Urothelium cell line (cell line): ENCODE results near the gene TTC16.
A peak's percentile ranks its signal among the peaks of the same experiment; 100 is the strongest.

ENCODE experiments used
- DNase-seq: peaks from one replicate; pipeline ENCODE4 v3.0.0; 2011; ENCODE audit warnings: low spot score, mixed read lengths
- FAIRE-seq: peaks from 2 replicates; lab custom pipeline; 2011; peaks lifted over from hg19 to GRCh38; lab: Jason Lieb, UNC

Gene TTC16

GRCh38 chr9:127763918-127764384 is 48.1 kb downstream of the TTC16 start:
- FAIRE-seq (no peak), DNase-seq (no peak)

GRCh38 chr9:127765418-127765817 is 49.5 kb downstream of the TTC16 start:
- FAIRE-seq = no peak
- DNase-seq = no peak

- FAIRE-seq (no peak), DNase-seq (no peak)
These were observed 51.5 kb downstream of the TTC16 start for GRCh38 chr9:127767410-127767809.

GRCh38 chr9:127767909-127768331 is 52.0 kb downstream of the TTC16 start:
- no peak for FAIRE-seq

GRCh38 chr9:127768698-127769097 is 52.8 kb downstream of the TTC16 start:
- FAIRE-seq = no peak

More at GRCh38 chr9:127767909-127768331, 52.0 kb downstream of the TTC16 start:
- DNase-seq = no peak

GRCh38 chr9:127769101-127769500 is 53.2 kb downstream of the TTC16 start:
- FAIRE-seq (no peak), DNase-seq (no peak)

More at GRCh38 chr9:127768698-127769097, 52.8 kb downstream of the TTC16 start:
- no peak for DNase-seq

- no peak for DNase-seq
These were observed 54.2 kb downstream of the TTC16 start for GRCh38 chr9:127769929-127770582.

GRCh38 chr9:127770583-127770904 is 54.7 kb downstream of the TTC16 start:
- no peak for FAIRE-seq
- DNase-seq = no peak

More at GRCh38 chr9:127769929-127770582, 54.2 kb downstream of the TTC16 start:
- no peak for FAIRE-seq

GRCh38 chr9:127770905-127771569 is 55.2 kb downstream of the TTC16 start:
- FAIRE-seq (peak; percentile 77), DNase-seq (peak; percentile 98)

GRCh38 chr9:127771570-127772189 is 55.8 kb downstream of the TTC16 start:
- no peak for FAIRE-seq

GRCh38 chr9:127772603-127773002 is 56.7 kb downstream of the TTC16 start:
- FAIRE-seq = no peak
- no peak for DNase-seq

More at GRCh38 chr9:127771570-127772189, 55.8 kb downstream of the TTC16 start:
- DNase-seq = no peak

- DNase-seq (no peak), FAIRE-seq (no peak)
These were observed 57.4 kb downstream of the TTC16 start for GRCh38 chr9:127773272-127773671.

GRCh38 chr9:127773981-127774380 is 58.1 kb downstream of the TTC16 start:
- no peak for FAIRE-seq

GRCh38 chr9:127776195-127776923 is 60.5 kb downstream of the TTC16 start:
- FAIRE-seq (no peak), DNase-seq (no peak)

More at GRCh38 chr9:127773981-127774380, 58.1 kb downstream of the TTC16 start:
- no peak for DNase-seq

GRCh38 chr9:127776924-127777289 is 61.0 kb downstream of the TTC16 start:
- FAIRE-seq = no peak
- no peak for DNase-seq

GRCh38 chr9:127777368-127777980 is 61.6 kb downstream of the TTC16 start:
- FAIRE-seq (no peak), DNase-seq (no peak)

GRCh38 chr9:127778280-127779135 is 62.6 kb downstream of the TTC16 start, which contains the start of gene SH2D3C:
Gene SH2D3C (minus strand): TSS chr9:127778666. CDS start chr9:127778627, 39 bp downstream.
- DNase-seq = no peak

GRCh38 chr9:127779136-127779981 is 63.5 kb downstream of the TTC16 start:
- no peak for DNase-seq
- no peak for FAIRE-seq

More at GRCh38 chr9:127778280-127779135, 62.6 kb downstream of the TTC16 start, which contains the start of gene SH2D3C:
- no peak for FAIRE-seq
